GM10266 (cell line): ENCODE results near the gene KCNK13.

ENCODE experiments used
- DNase-seq: peaks from one replicate; pipeline ENCODE4 v3.0.0; 2012; ENCODE audit errors: extremely low spot score
- CTCF ChIP-seq: IDR thresholded peaks from 2 replicates; pipeline ENCODE4 v1.5.1; 2012; ENCODE audit warnings: mild to moderate bottlenecking, low read depth; ENCODE audit not compliant: control insufficient read depth, insufficient read depth; ENCODE audit errors: missing control alignments

The KCNK13 gene

GRCh38 chr14:90126260-90126659, 64.5 kb downstream of the KCNK13 start:
- TF ChIP-seq CTCF = no peak

GRCh38 chr14:90132821-90133570, 71.2 kb downstream of the KCNK13 start:
- no peak for TF ChIP-seq CTCF

More at GRCh38 chr14:90126260-90126659, 64.5 kb downstream of the KCNK13 start:
- no peak for DNase-seq

GRCh38 chr14:90136904-90137303, 75.1 kb downstream of the KCNK13 start:
- no peak for DNase-seq
- no peak for TF ChIP-seq CTCF

More at GRCh38 chr14:90132821-90133570, 71.2 kb downstream of the KCNK13 start:
- DNase-seq = no peak

- DNase-seq = no peak
- no peak for TF ChIP-seq CTCF
Measured at GRCh38 chr14:90137807-90138206, 76.0 kb downstream of the KCNK13 start.

- no peak for TF ChIP-seq CTCF
- no peak for DNase-seq
Measured at GRCh38 chr14:90139199-90139598, 77.4 kb downstream of the KCNK13 start.

DNA sequence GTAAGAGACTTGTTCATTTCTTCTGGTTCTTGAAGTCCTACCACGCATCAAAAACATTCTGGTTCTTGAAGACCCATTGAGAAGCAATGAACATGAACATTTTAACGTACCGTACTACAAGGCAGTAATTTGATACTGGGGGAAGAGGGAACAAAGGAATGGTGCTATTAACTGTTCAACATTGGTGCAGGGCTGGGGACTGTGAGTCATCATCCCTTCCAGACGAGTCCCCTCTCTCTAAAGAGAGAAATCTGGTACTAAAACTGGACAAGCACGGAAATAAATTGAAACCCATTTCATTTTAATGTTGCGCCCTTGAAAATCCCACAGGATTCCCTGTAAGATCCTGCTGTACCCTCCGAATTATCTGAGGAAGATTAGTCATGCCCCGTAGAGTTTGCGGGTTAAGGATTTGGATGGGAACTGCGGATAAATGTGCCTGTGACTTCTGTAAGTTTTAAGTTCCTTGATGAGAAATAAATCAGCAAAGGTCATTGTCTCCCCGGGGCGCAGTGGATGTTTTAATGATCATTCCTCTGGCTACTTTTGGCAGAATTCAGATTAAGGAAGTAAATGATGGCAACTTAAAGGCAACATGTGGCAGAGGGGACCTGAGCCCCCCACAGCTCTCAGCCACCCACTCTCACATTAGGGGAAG, 78.6 kb downstream of the KCNK13 start:
- DNase-seq = no peak

More for the DNA sequence above, 78.6 kb downstream of the KCNK13 start:
- TF ChIP-seq CTCF = no peak
